Effector CD8-positive, alpha-beta T cell (primary cell): ENCODE results near the gene RLN3.
"Not testable (repeated sequence)": the region's sequence is repeated elsewhere in the genome, so short reads cannot be mapped to it uniquely, and the experiment has no call there.

Experiments used
- DNase-seq: peaks from one replicate; lab custom pipeline; 2025; lab: John Stamatoyannopoulos, UW

RLN3 gene

GRCh38 chr19:14021474-14021873 lies 6.5 kb upstream of the RLN3 start:
- no peak for DNase-seq

- DNase-seq, result no peak
Measured at GRCh38 chr19:14022469-14022868, 5.5 kb upstream of the RLN3 start.

DNA sequence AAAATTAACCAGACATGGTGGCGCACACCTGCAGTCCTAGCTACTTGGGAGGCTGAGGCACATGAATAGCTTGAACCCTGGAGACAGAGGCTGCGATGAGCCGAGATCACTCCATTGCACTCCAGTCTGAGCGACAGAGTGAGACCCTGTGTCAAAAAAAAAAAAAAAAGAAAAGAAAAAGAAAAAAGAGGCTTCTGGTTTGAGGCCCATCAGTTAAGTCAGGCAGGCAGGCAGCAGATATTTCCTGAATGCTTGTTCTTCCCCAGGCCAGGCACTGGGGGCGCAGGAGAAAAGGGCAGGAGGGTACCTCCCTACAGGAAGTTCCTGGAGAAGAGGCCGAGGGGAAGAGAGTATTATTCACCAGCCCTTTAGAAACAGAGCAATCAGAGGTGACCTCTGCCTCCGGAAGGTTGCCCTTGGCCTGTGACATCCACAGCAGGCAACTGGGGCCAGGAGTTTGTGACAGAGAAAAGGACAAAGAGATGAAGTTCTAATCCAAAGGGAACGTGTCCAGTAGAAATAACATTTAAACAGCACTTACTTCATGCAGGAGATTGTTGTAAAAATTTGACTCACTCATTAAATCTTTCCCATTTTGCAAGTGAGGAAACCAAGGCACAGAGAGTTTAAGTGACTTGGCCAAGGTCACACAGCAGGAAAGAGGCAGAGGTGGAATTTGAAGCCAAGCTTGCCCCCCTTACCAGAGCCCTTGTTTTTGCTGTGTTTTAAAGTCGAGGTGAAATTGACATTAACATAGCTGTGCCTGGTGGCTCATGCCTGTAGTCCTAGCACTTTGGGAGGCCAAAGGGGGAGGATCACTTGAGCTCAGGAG lies 4.3 kb upstream of the RLN3 start:
- DNase-seq, result no peak

- not testable (repeated sequence) for DNase-seq
Measured at GRCh38 chr19:14026652-14027192, 1.2 kb upstream of the RLN3 start.

DNA sequence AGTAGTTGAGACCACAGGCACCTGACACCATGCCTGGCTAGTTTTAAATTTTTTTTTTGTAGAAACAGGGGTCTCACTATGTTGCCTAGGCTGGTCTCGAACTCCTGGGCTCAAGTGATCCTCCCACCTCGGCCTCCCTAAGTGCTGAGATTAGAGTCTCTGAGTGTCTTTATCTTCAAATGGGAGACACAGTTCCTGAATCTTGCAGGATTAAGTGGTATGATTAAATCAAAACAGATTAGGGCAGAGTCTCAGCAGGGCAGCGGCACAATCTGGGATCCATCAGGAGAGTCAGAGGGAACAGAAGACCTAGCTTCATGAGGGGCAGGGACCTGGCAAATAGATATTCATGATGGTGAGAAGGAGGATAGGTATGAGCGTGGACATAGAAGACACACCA lies 953 bp downstream of the RLN3 start:
- no peak for DNase-seq

- DNase-seq, result peak; percentile 72
Measured at GRCh38 chr19:14030997-14031718, 3.2 kb downstream of the RLN3 start.

- peak; percentile 73 for DNase-seq
Measured at GRCh38 chr19:14031719-14032480, 4.0 kb downstream of the RLN3 start, which contains the start of gene IL27RA. Gene IL27RA, plus strand, starts transcription at chr19:14031762. Its CDS starts 111 bp downstream, at chr19:14031873.

GRCh38 chr19:14033946-14034345 lies 6.0 kb downstream of the RLN3 start:
- DNase-seq, result no peak

DNA sequence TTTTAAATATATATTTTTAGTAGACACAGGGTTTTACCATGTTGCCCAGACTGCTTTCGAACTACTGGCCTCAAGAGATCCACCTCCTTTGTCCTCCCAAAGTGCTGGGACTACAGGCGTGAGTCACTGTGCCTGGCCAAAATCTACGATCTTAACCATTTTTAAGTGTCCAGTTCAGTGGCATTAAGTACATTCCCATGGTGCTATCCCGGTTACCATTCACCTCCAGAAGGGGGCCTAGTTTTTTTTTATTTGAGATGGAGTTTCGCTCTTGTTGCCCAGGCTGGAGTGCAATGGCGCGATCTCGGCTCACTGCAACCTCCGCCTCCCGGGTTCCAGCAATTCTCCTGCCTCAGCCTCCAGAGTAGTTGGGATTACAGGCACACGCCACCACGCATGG lies 7.2 kb downstream of the RLN3 start:
- not testable (repeated sequence) for DNase-seq

DNA sequence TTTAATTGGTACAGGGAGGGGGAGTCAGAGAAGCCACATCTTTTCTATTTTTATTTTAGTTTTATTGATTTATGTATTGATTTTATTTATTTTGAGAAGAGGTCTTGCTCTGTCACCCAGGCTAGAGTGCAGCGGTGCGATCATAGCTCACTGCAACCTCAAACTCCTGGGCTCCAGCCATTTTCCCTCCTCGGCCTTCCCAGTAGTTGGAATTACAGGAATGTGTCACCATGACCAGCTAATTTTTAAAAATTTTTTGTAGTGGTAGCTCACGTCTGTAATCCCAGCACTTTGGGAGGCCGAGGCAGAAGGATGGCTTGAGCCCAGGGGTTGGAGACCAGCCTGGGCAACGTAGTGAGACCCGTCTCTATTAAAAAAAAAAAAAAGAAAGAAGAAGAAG lies 7.8 kb downstream of the RLN3 start:
- DNase-seq, result no peak

GRCh38 chr19:14039181-14039580 lies 11.2 kb downstream of the RLN3 start:
- no peak for DNase-seq

GRCh38 chr19:14042659-14043608 lies 15.0 kb downstream of the RLN3 start:
- peak; percentile 5 for DNase-seq

DNA sequence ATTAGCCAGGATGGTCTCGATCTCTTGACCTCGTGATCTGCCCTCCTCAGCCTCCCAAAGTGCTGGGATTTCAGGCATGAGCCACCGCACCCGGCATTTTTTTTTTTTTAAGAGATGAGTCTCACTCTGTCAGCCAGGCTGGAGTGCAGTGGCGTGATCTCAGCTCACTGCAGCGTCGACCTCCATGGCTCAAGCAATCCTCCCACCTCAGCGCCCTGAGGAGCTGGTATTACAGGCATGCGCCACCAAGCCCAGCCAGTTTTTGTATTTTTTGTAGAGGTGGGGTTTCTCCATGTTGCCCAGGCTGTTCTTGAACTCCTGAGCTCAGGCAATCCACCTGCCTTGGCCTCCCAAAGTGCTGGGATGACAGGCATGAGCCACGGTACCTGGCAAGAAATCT lies 19.9 kb downstream of the RLN3 start:
- DNase-seq, result not testable (repeated sequence)

GRCh38 chr19:14048443-14049153 lies 20.6 kb downstream of the RLN3 start:
- peak; percentile 71 for DNase-seq

DNA sequence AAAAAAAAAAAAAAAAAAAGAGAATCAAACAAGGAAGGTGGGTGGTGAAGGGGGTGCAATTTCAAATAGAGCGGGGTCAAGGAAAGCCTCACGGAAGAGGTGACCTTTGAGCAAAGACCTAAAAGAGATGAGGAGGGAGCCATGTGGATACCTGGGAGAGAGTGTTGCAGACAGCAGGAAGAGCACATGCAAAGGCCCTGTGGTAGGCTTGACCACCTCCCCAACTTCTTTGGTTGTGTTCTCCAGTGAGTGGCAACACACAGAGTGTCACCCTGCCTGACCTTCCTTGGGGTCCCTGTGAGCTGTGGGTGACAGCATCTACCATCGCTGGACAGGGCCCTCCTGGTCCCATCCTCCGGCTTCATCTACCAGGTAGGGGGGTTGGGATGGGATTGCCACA lies 22.6 kb downstream of the RLN3 start:
- no peak for DNase-seq

- not testable (repeated sequence) for DNase-seq
Measured at GRCh38 chr19:14050961-14051360, 23.0 kb downstream of the RLN3 start.

DNA sequence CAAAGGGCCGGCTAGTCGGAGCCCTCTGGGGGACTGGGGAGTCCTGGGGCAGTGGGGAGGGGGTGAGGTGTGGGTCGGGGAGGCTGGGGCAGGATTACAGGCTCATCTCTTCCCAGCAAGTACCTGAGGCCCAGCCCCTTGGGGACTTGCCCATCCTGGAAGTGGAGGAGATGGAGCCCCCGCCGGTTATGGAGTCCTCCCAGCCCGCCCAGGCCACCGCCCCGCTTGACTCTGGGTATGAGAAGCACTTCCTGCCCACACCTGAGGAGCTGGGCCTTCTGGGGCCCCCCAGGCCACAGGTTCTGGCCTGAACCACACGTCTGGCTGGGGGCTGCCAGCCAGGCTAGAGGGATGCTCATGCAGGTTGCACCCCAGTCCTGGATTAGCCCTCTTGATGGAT lies 24.0 kb downstream of the RLN3 start:
- DNase-seq, result no peak

GRCh38 chr19:14052470-14052869 lies 24.5 kb downstream of the RLN3 start:
- DNase-seq, result no peak

DNA sequence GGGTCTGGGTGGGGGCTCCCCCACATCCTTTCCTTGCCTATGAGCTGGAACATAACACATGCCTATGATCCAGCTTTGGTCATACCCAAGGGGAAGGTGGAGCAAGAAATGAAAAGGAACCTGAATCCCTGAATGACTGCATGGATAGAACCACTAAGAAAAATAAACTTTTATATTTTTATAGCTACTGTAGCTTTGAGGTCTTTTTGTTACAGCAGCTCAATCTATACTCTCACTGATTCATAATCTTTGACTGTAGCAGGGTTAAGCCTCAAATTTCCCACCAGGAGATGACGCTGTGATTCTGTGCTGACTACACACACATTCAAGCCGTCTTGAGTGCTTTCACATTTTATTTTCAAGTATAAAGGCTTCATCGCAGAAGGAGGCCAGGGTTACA lies 25.1 kb downstream of the RLN3 start:
- DNase-seq, result no peak

DNA sequence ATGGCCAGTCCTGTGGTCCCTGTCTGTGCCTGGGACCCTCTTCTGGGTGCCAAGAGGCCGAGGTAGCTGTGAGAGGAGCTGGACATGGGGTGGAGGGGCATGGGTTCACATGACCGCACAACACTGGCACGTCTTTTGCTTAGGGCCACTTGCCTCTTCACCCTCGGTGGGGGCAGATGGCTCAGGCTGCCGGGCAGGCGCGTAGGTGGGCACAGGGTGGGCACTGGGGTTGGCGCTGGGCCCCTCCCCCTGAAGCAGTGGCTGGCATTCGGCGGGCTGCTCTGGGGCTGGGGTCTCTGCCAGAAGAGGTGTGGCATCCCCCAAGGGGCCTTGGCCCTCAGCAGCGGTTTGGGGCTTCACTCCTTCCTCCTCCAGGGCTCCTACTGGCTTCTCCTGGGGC lies 25.6 kb downstream of the RLN3 start:
- DNase-seq, result no peak
